Neural cell (in vitro differentiated cells): ENCODE data around the gene AHRR. TPM values are rescaled to one million over a fixed set of nuclear protein-coding genes. Genes with fewer than 3 reads are reported as not detected.

Experiments
- H2AFZ ChIP-seq: fragments of 200-600, 300-800 bp; sonication (generic), shearing (Covaris generic); 2 replicates; pipeline ENCODE4 v1.6.0; 2014; ENCODE audit warnings: low read depth, mild to moderate bottlenecking, antibody characterized with exemption, low read length, moderate library complexity
- H3F3A ChIP-seq: fragments of 200-600 bp; shearing (Covaris generic); 2 replicates; pipeline ENCODE4 v1.6.1; 2016; ENCODE audit warnings: mild to moderate bottlenecking, moderate library complexity, mixed read lengths, antibody characterized with exemption, low read length; ENCODE audit not compliant: insufficient read depth, poor library complexity, severe bottlenecking
- H3K27ac ChIP-seq: fragments of 200-600, 300-800 bp; sonication (generic), shearing (Covaris generic); 2 replicates; pipeline ENCODE4 v1.5.1; 2014; ENCODE audit warnings: mild to moderate bottlenecking, low read length, moderate library complexity
- H3K27me3 ChIP-seq: fragments of 300-800, 200-600 bp; sonication (generic), shearing (Covaris generic); 2 replicates; pipeline ENCODE4 v1.6.0; 2014; ENCODE audit warnings: mild to moderate bottlenecking, low read depth, low read length, moderate library complexity; ENCODE audit not compliant: insufficient read depth
- H3K36me3 ChIP-seq: fragments of 300-800, 200-600 bp; sonication (generic), shearing (Covaris generic); 2 replicates; pipeline ENCODE4 v1.5.1; 2014; ENCODE audit warnings: mild to moderate bottlenecking, antibody characterized with exemption, low read length, moderate library complexity; ENCODE audit not compliant: insufficient read depth
- H3K4me2 ChIP-seq: fragments of 300-800, 200-600 bp; sonication (generic), shearing (Covaris generic); 2 replicates; pipeline ENCODE4 v1.6.0; 2014; ENCODE audit warnings: mild to moderate bottlenecking, low read length
- H3K4me3 ChIP-seq: fragments of 300-800, 200-600 bp; sonication (generic), shearing (Covaris generic); 2 replicates; pipeline ENCODE4 v1.5.1; 2014; ENCODE audit warnings: mild to moderate bottlenecking, low read length, moderate library complexity
- H3K79me2 ChIP-seq: fragments of 200-600 bp; shearing (Covaris generic); replicated peaks from 2 replicates; pipeline ENCODE4 v1.6.0; 2014; ENCODE audit warnings: mild to moderate bottlenecking, low read length, moderate library complexity; ENCODE audit not compliant: insufficient read depth
- H3K9ac ChIP-seq: fragments of 300-800, 200-600 bp; sonication (generic), shearing (Covaris generic); 2 replicates; pipeline ENCODE4 v1.6.1; 2016; ENCODE audit warnings: mild to moderate bottlenecking, low read length, mixed read lengths
- H3K9me2 ChIP-seq: fragments of 200-600 bp; shearing (Covaris generic); 2 replicates; pipeline ENCODE4 v1.6.1; 2016; ENCODE audit warnings: mild to moderate bottlenecking, low read length, mixed read lengths; ENCODE audit not compliant: insufficient read depth
- H3K9me3 ChIP-seq: fragments of 200-600, 300-800 bp; sonication (generic), shearing (Covaris generic); 2 replicates; pipeline ENCODE4 v1.6.1; 2016; ENCODE audit warnings: mild to moderate bottlenecking, mixed run types, low read length, moderate library complexity, mixed read lengths
- H4K20me1 ChIP-seq: fragments of 200-600 bp; shearing (Covaris generic); 2 replicates; pipeline ENCODE4 v1.6.1; 2016; ENCODE audit warnings: mild to moderate bottlenecking, mixed run types; ENCODE audit not compliant: insufficient read depth
- EP300 ChIP-seq: fragments of 450-650 bp; conservative IDR thresholded peaks from 2 replicates; pipeline ENCODE4 v1.6.1; 2014; ENCODE audit warnings: antibody characterized with exemption, mild to moderate bottlenecking, moderate library complexity; ENCODE audit not compliant: poor library complexity, severe bottlenecking
- EZH2 ChIP-seq: fragments of 200-600, 300-800 bp; shearing (Covaris generic), sonication (generic); IDR thresholded peaks from 2 replicates; pipeline ENCODE4 v1.6.1; 2014; ENCODE audit warnings: antibody characterized with exemption, low read length, borderline replicate concordance, mild to moderate bottlenecking; ENCODE audit not compliant: insufficient read depth, poor library complexity, severe bottlenecking
- MXI1 ChIP-seq: fragments of 450-650 bp; conservative IDR thresholded peaks from 2 replicates; pipeline ENCODE4 v1.6.1; 2014; ENCODE audit warnings: antibody characterized with exemption, mild to moderate bottlenecking; ENCODE audit not compliant: poor library complexity, severe bottlenecking
- POLR2AphosphoS5 ChIP-seq: IDR thresholded peaks from 2 replicates; pipeline ENCODE4 v1.6.1; 2012
- RAD21 ChIP-seq: fragments of 450-650 bp; conservative IDR thresholded peaks from 2 replicates; pipeline ENCODE4 v1.6.1; 2014; ENCODE audit warnings: antibody characterized with exemption, mild to moderate bottlenecking, moderate library complexity
- REST ChIP-seq: IDR thresholded peaks from 2 replicates; pipeline ENCODE4 v1.6.1; 2012; ENCODE audit warnings: borderline replicate concordance
- SMC3 ChIP-seq: fragments of 450-650 bp; conservative IDR thresholded peaks from 2 replicates; pipeline ENCODE4 v1.6.1; 2014; ENCODE audit warnings: antibody characterized with exemption, mild to moderate bottlenecking, moderate library complexity; ENCODE audit not compliant: poor library complexity
- TAF1 ChIP-seq: IDR thresholded peaks from 2 replicates; pipeline ENCODE4 v1.6.1; 2012; ENCODE audit warnings: low read depth
- polyA plus RNA-seq: library from polyadenylated mRNA; depleted of rRNA; stranded (reverse); fragments of >200 nt; gene quantifications from 2 replicates; pipeline ENCODE4 v1.2.3, GENCODE V29; 2014
- TF ChIP-seq, protein P1 (sequence below): fragments of 450-650 bp; IDR thresholded peaks from 2 replicates; pipeline ENCODE4 v1.5.1; 2014; ENCODE audit warnings: antibody characterized with exemption, mild to moderate bottlenecking, moderate library complexity; ENCODE audit not compliant: poor library complexity, severe bottlenecking

AHRR gene
- polyA plus RNA-seq, 1 donor from 2014 or later, result 0.26 TPM

DNA sequence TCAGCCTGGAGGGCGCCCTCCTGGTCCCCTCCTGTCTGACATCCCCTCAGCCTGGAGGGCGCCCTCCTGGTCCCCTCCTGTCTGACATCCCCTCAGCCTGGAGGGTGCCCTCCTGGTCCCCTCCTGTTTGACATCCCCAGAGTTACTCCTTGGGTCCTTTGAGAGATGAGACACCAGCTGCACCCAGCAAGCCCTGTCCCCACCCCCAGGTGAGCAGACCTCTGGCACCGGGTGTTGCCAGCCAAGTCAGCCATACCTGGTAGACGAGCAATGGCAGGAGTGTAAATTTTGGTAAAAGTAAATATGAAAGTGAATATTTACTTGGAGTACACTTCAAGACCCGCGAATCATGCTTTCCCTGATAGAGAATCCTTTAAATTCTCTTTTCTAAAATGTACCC, 146.9 kb downstream of the AHRR start:
- no peak overlapping the region for H3K4me3 ChIP-seq
- no peaks in the 10 kb centered on the region for H3K79me2 ChIP-seq
- H3K36me3 ChIP-seq, result no peaks in the 10 kb centered on the region
- H2AFZ ChIP-seq, result no peak overlapping the region
- no peaks in the 10 kb centered on the region for H3K9me3 ChIP-seq
- no peaks in the 10 kb centered on the region for H3F3A ChIP-seq
- no peak overlapping the region for H3K4me2 ChIP-seq
- TF ChIP-seq RAD21, result no peak
- TF ChIP-seq, protein P1, sequence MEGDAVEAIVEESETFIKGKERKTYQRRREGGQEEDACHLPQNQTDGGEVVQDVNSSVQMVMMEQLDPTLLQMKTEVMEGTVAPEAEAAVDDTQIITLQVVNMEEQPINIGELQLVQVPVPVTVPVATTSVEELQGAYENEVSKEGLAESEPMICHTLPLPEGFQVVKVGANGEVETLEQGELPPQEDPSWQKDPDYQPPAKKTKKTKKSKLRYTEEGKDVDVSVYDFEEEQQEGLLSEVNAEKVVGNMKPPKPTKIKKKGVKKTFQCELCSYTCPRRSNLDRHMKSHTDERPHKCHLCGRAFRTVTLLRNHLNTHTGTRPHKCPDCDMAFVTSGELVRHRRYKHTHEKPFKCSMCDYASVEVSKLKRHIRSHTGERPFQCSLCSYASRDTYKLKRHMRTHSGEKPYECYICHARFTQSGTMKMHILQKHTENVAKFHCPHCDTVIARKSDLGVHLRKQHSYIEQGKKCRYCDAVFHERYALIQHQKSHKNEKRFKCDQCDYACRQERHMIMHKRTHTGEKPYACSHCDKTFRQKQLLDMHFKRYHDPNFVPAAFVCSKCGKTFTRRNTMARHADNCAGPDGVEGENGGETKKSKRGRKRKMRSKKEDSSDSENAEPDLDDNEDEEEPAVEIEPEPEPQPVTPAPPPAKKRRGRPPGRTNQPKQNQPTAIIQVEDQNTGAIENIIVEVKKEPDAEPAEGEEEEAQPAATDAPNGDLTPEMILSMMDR, result no peak
- TF ChIP-seq TAF1, result no peak
- TF ChIP-seq POLR2AphosphoS5, result no peak
- no peak for TF ChIP-seq REST
- no peak for TF ChIP-seq SMC3
- no peak for TF ChIP-seq EP300
- TF ChIP-seq EZH2, result no peak
- TF ChIP-seq MXI1, result no peak
- H3K9me2 ChIP-seq, result no peaks in the 10 kb centered on the region
- H3K9ac ChIP-seq, result no peak overlapping the region
- no peaks in the 10 kb centered on the region for H4K20me1 ChIP-seq
- H3K27ac ChIP-seq, result no peak overlapping the region
- no peaks in the 10 kb centered on the region for H3K27me3 ChIP-seq

GRCh38 chr5:469752-470483, 148.4 kb downstream of the AHRR start:
- H3K4me2 ChIP-seq, result no peak overlapping the region
- H3K9me2 ChIP-seq, result no peaks in the 10 kb centered on the region
- H3K4me3 ChIP-seq, result no peak overlapping the region
- H2AFZ ChIP-seq, result no peak overlapping the region
- H3K27me3 ChIP-seq, result no peaks in the 10 kb centered on the region
- H3K36me3 ChIP-seq, result no peaks in the 10 kb centered on the region
- H3F3A ChIP-seq, result no peaks in the 10 kb centered on the region
- H3K9ac ChIP-seq, result no peak overlapping the region
- no peak for TF ChIP-seq SMC3
- H3K79me2 ChIP-seq, result no peaks in the 10 kb centered on the region
- H3K27ac ChIP-seq, result no peak overlapping the region
- no peaks in the 10 kb centered on the region for H3K9me3 ChIP-seq
- no peaks in the 10 kb centered on the region for H4K20me1 ChIP-seq
